Measurements from ENCODE around the gene MAP2K7.

GRCh38 chr19:7863157-7863970 lies 40.3 kb upstream of the MAP2K7 start:
- TF ChIP-seq, protein P1, sequence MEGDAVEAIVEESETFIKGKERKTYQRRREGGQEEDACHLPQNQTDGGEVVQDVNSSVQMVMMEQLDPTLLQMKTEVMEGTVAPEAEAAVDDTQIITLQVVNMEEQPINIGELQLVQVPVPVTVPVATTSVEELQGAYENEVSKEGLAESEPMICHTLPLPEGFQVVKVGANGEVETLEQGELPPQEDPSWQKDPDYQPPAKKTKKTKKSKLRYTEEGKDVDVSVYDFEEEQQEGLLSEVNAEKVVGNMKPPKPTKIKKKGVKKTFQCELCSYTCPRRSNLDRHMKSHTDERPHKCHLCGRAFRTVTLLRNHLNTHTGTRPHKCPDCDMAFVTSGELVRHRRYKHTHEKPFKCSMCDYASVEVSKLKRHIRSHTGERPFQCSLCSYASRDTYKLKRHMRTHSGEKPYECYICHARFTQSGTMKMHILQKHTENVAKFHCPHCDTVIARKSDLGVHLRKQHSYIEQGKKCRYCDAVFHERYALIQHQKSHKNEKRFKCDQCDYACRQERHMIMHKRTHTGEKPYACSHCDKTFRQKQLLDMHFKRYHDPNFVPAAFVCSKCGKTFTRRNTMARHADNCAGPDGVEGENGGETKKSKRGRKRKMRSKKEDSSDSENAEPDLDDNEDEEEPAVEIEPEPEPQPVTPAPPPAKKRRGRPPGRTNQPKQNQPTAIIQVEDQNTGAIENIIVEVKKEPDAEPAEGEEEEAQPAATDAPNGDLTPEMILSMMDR (IDR thresholded peaks at IDR 0.05; ENCODE audit: insufficient read depth, low read length) = no peak
- TF ChIP-seq, protein P2, sequence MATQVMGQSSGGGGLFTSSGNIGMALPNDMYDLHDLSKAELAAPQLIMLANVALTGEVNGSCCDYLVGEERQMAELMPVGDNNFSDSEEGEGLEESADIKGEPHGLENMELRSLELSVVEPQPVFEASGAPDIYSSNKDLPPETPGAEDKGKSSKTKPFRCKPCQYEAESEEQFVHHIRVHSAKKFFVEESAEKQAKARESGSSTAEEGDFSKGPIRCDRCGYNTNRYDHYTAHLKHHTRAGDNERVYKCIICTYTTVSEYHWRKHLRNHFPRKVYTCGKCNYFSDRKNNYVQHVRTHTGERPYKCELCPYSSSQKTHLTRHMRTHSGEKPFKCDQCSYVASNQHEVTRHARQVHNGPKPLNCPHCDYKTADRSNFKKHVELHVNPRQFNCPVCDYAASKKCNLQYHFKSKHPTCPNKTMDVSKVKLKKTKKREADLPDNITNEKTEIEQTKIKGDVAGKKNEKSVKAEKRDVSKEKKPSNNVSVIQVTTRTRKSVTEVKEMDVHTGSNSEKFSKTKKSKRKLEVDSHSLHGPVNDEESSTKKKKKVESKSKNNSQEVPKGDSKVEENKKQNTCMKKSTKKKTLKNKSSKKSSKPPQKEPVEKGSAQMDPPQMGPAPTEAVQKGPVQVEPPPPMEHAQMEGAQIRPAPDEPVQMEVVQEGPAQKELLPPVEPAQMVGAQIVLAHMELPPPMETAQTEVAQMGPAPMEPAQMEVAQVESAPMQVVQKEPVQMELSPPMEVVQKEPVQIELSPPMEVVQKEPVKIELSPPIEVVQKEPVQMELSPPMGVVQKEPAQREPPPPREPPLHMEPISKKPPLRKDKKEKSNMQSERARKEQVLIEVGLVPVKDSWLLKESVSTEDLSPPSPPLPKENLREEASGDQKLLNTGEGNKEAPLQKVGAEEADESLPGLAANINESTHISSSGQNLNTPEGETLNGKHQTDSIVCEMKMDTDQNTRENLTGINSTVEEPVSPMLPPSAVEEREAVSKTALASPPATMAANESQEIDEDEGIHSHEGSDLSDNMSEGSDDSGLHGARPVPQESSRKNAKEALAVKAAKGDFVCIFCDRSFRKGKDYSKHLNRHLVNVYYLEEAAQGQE (IDR thresholded peaks at IDR 0.05; ENCODE audit: insufficient replicate concordance, low read depth) = no peak
- no peak for TF ChIP-seq GABPA (IDR thresholded peaks at IDR 0.05; ENCODE audit: low read depth)
